AG08396 (cell line): ENCODE results near the gene AOAH.

ENCODE experiments used
- DNase-seq: peaks from one replicate; pipeline ENCODE4 v3.0.0; 2012; ENCODE audit warnings: low spot score, mixed read lengths

AOAH gene

GRCh38 chr7:36691983-36692382 is 32.3 kb downstream of the AOAH start:
- no peak for DNase-seq

GRCh38 chr7:36690514-36691187 is 33.6 kb downstream of the AOAH start:
- DNase-seq = no peak

- no peak for DNase-seq
These were observed 34.3 kb downstream of the AOAH start for GRCh38 chr7:36690041-36690440.

GRCh38 chr7:36686499-36686898 is 37.8 kb downstream of the AOAH start:
- DNase-seq = no peak

GRCh38 chr7:36684954-36685353 is 39.3 kb downstream of the AOAH start:
- DNase-seq = no peak

GRCh38 chr7:36683695-36684357 is 40.5 kb downstream of the AOAH start:
- DNase-seq = no peak

- no peak for DNase-seq
These were observed 41.2 kb downstream of the AOAH start for GRCh38 chr7:36683111-36683510.

- DNase-seq = no peak
These were observed 42.2 kb downstream of the AOAH start for GRCh38 chr7:36682102-36682501.

GRCh38 chr7:36677769-36678437 is 46.4 kb downstream of the AOAH start:
- no peak for DNase-seq

GRCh38 chr7:36673703-36674102 is 50.6 kb downstream of the AOAH start:
- DNase-seq = no peak

- DNase-seq = no peak
These were observed 52.9 kb downstream of the AOAH start for GRCh38 chr7:36671432-36671829.

- DNase-seq = peak; percentile 57
These were observed 53.5 kb downstream of the AOAH start for GRCh38 chr7:36670585-36671431.

- DNase-seq = no peak
These were observed 55.5 kb downstream of the AOAH start for GRCh38 chr7:36668750-36669149.

GRCh38 chr7:36668080-36668479 is 56.2 kb downstream of the AOAH start:
- no peak for DNase-seq

GRCh38 chr7:36667007-36667745 is 57.1 kb downstream of the AOAH start:
- no peak for DNase-seq

- no peak for DNase-seq
These were observed 60.8 kb downstream of the AOAH start for GRCh38 chr7:36663481-36663880.

GRCh38 chr7:36661135-36661840 is 63.0 kb downstream of the AOAH start:
- DNase-seq = no peak

GRCh38 chr7:36659638-36660341 is 64.5 kb downstream of the AOAH start:
- no peak for DNase-seq

- peak; percentile 24 for DNase-seq
These were observed 65.2 kb downstream of the AOAH start for GRCh38 chr7:36659172-36659516.

GRCh38 chr7:36658335-36659171 is 65.7 kb downstream of the AOAH start:
- peak; percentile 54 for DNase-seq
